WTC11 (cell line): ENCODE results near the gene GPER1. TPM values are rescaled to one million over a fixed set of nuclear protein-coding genes. Genes with fewer than 3 reads are reported as not detected.
A peak's percentile ranks its signal among the peaks of the same experiment; 100 is the strongest.

Experiments
- ATAC-seq: fragments of 200-7000 bp; cut with Tn5 transposase; 2 replicates; pipeline ENCODE4 v1.10.0; 2021; ENCODE audit warnings: mild to moderate bottlenecking, moderate library complexity
- CTCF ChIA-PET: fragments of 300-600 bp; sonication (Branson Sonifier 250); formaldehyde crosslinking; loops from one replicate; lab custom pipeline; 2021; ENCODE audit warnings: antibody characterized with exemption; lab: Charles Lee
- POLR2A ChIA-PET: fragments of 350-600 bp; sonication (Branson Sonifier 250); formaldehyde crosslinking; loops from one replicate; lab custom pipeline; 2021; ENCODE audit warnings: antibody characterized with exemption; lab: Charles Lee
- DNase-seq: peaks from one replicate; pipeline ENCODE4 v3.0.0; 2021; ENCODE audit warnings: low spot score
- H3K27ac Mint-ChIP-seq: 2 replicates; pipeline ENCODE4 v1.8.0; 2021; ENCODE audit warnings: mixed read lengths
- H3K27me3 Mint-ChIP-seq: 2 replicates; pipeline ENCODE4 v1.8.0; 2021; ENCODE audit warnings: low read depth, mild to moderate bottlenecking, moderate library complexity, mixed read lengths
- H3K36me3 Mint-ChIP-seq: 2 replicates; pipeline ENCODE4 v1.8.0; 2021; ENCODE audit warnings: mixed read lengths
- H3K4me1 Mint-ChIP-seq: 2 replicates; pipeline ENCODE4 v1.8.0; 2022; ENCODE audit warnings: mixed read lengths
- H3K4me3 Mint-ChIP-seq: 2 replicates; pipeline ENCODE4 v1.8.0; 2021; ENCODE audit warnings: mild to moderate bottlenecking, moderate library complexity, mixed read lengths
- H3K9me3 Mint-ChIP-seq: 2 replicates; pipeline ENCODE4 v1.8.0; 2021; ENCODE audit warnings: mixed read lengths
- E2F4 ChIP-seq: sonication (generic); formaldehyde crosslinking; IDR thresholded peaks from 2 replicates; pipeline ENCODE4 v1.8.1; 2022; ENCODE audit warnings: low read depth, mild to moderate bottlenecking, moderate library complexity, missing genetic modification reagents, borderline replicate concordance
- E2F5 ChIP-seq: sonication (generic); formaldehyde crosslinking; IDR thresholded peaks from 2 replicates; pipeline ENCODE4 v1.8.1; 2022; ENCODE audit warnings: mild to moderate bottlenecking, moderate library complexity, missing genetic modification reagents
- FOXK1 ChIP-seq: sonication (generic); formaldehyde crosslinking; IDR thresholded peaks from 2 replicates; pipeline ENCODE4 v1.8.0; 2022; ENCODE audit warnings: mild to moderate bottlenecking, moderate library complexity, missing genetic modification reagents
- IRF1 ChIP-seq: sonication (generic); formaldehyde crosslinking; IDR thresholded peaks from 2 replicates; pipeline ENCODE4 v1.8.0; 2023; ENCODE audit warnings: missing genetic modification reagents
- MXD4 ChIP-seq: fragments of 250-450 bp; sonication (Bioruptor Pico); IDR thresholded peaks from 2 replicates; pipeline ENCODE4 v1.8.0; 2021; ENCODE audit warnings: mild to moderate bottlenecking, moderate library complexity, borderline replicate concordance
- NR1H2 ChIP-seq: sonication (generic); formaldehyde crosslinking; IDR thresholded peaks from 2 replicates; pipeline ENCODE4 v1.9.0; 2021; ENCODE audit warnings: mild to moderate bottlenecking, moderate library complexity, missing genetic modification reagents
- NR2C2 ChIP-seq: sonication (generic); formaldehyde crosslinking; IDR thresholded peaks from 2 replicates; pipeline ENCODE4 v1.8.0; 2022; ENCODE audit warnings: mild to moderate bottlenecking, missing genetic modification reagents
- OVOL2 ChIP-seq: fragments of 250-450 bp; sonication (Bioruptor Pico); IDR thresholded peaks from 2 replicates; pipeline ENCODE4 v1.9.0; 2021; ENCODE audit warnings: mild to moderate bottlenecking, borderline replicate concordance
- PRDM15 ChIP-seq: sonication (generic); formaldehyde crosslinking; IDR thresholded peaks from 2 replicates; pipeline ENCODE4 v1.8.0; 2022; ENCODE audit warnings: missing genetic modification reagents
- RORB ChIP-seq: fragments of 250-450 bp; sonication (Bioruptor Pico); IDR thresholded peaks from 2 replicates; pipeline ENCODE4 v1.9.0; 2021; ENCODE audit warnings: mild to moderate bottlenecking
- SMAD4 ChIP-seq: sonication (generic); formaldehyde crosslinking; IDR thresholded peaks from 2 replicates; pipeline ENCODE4 v1.8.0; 2022; ENCODE audit warnings: mild to moderate bottlenecking, missing genetic modification reagents
- USF2 ChIP-seq: sonication (generic); formaldehyde crosslinking; IDR thresholded peaks from 2 replicates; pipeline ENCODE4 v1.8.1; 2023; ENCODE audit warnings: mild to moderate bottlenecking, missing genetic modification reagents, moderate library complexity
- ZNF263 ChIP-seq: sonication (generic); formaldehyde crosslinking; IDR thresholded peaks from 2 replicates; pipeline ENCODE4 v1.8.1; 2022; ENCODE audit warnings: low read depth, mild to moderate bottlenecking, moderate library complexity, missing genetic modification reagents
- ZSCAN18 ChIP-seq: fragments of 250-450 bp; sonication (Bioruptor Pico); IDR thresholded peaks from 2 replicates; pipeline ENCODE4 v2.1.2; 2022; ENCODE audit warnings: mild to moderate bottlenecking, moderate library complexity
- total RNA-seq: library from RNA; stranded (reverse); gene quantifications from 3 replicates; pipeline ENCODE4 v1.2.3, GENCODE V29; 2021

Gene GPER1
- total RNA-seq, 1 experiment from 2014 or later = 0.28 TPM

GRCh38 chr7:1087465-1087814, 473 bp upstream of the GPER1 start:
- H3K27ac Mint-ChIP-seq = no peak overlapping the region; the same call in 1 of the 2 replicates
- H3K27me3 Mint-ChIP-seq = no peaks in the 10 kb centered on the region
- ChIA-PET CTCF (interaction anchor here (1.1 to 2.6 kb wide), 4 partner anchors 22 to 95 kb away, joined by 3 to 11 read pairs (median 8); no protein-coding TSS in a partner anchor), POLR2A (interaction anchor here (0.6 kb wide), 1 partner anchor 770 kb away, joined by 3 read pairs; no protein-coding TSS in a partner anchor)
- DNase-seq = no peak
- peak overlapping the region; percentile 63 for H3K4me3 Mint-ChIP-seq
- no peaks in the 10 kb centered on the region for H3K9me3 Mint-ChIP-seq
- no peak for ATAC-seq
- TF ChIP-seq OVOL2 (no peak), MXD4 (CRISPR knock-in tag) (no peak)
- TF ChIP-seq, all 79 proteins: peak for 0
- peaks cover 2% of the 10 kb centered on the region; the same call in 1 of the 2 replicates for H3K36me3 Mint-ChIP-seq
- H3K4me1 Mint-ChIP-seq = peaks cover 20% of the 10 kb centered on the region

GRCh38 chr7:1090236-1090635, 2.3 kb downstream of the GPER1 start:
- peaks cover 20% of the 10 kb centered on the region for H3K4me1 Mint-ChIP-seq
- TF ChIP-seq NR2C2 (CRISPR knock-in tag) = no peak
- no peak for TF ChIP-seq USF2
- TF ChIP-seq RORB (CRISPR knock-in tag) = no peak
- TF ChIP-seq IRF1 (CRISPR knock-in tag) = no peak
- no peak for TF ChIP-seq PRDM15 (CRISPR knock-in tag)
- no peak for TF ChIP-seq E2F4 (CRISPR knock-in tag)
- TF ChIP-seq FOXK1 (CRISPR knock-in tag) = no peak
- no peak for TF ChIP-seq NR1H2 (CRISPR knock-in tag)
- no peak for TF ChIP-seq E2F5 (CRISPR knock-in tag)
- no peak for TF ChIP-seq ZNF263
- TF ChIP-seq SMAD4 (CRISPR knock-in tag) = no peak
- no peak for TF ChIP-seq ZSCAN18 (CRISPR knock-in tag)
- TF ChIP-seq, all 79 proteins: peak for 0
- POLR2A ChIA-PET = no interaction called here
- CTCF ChIA-PET = interaction anchor here (1.5 to 1.7 kb wide), 2 partner anchors 24 to 34 kb away, joined by 5 to 10 read pairs; no protein-coding TSS in a partner anchor
- Mint-ChIP-seq H3K9me3 (no peaks in the 10 kb centered on the region), H3K36me3 (peaks cover 2% of the 10 kb centered on the region; the same call in 1 of the 2 replicates), H3K27me3 (no peaks in the 10 kb centered on the region), H3K27ac (no peak overlapping the region), H3K4me3 (no peak overlapping the region)
- ATAC-seq (no peak), DNase-seq (no peak)
